GM19193 (cell line): ENCODE data around the gene ZNF75A.

Experiments used
- POLR2A ChIP-seq: IDR thresholded peaks from 4 replicates; pipeline ENCODE4 v1.6.1; 2011; ENCODE audit not compliant: insufficient read depth, insufficient read length; ENCODE audit errors: extremely low read depth

Gene ZNF75A

DNA sequence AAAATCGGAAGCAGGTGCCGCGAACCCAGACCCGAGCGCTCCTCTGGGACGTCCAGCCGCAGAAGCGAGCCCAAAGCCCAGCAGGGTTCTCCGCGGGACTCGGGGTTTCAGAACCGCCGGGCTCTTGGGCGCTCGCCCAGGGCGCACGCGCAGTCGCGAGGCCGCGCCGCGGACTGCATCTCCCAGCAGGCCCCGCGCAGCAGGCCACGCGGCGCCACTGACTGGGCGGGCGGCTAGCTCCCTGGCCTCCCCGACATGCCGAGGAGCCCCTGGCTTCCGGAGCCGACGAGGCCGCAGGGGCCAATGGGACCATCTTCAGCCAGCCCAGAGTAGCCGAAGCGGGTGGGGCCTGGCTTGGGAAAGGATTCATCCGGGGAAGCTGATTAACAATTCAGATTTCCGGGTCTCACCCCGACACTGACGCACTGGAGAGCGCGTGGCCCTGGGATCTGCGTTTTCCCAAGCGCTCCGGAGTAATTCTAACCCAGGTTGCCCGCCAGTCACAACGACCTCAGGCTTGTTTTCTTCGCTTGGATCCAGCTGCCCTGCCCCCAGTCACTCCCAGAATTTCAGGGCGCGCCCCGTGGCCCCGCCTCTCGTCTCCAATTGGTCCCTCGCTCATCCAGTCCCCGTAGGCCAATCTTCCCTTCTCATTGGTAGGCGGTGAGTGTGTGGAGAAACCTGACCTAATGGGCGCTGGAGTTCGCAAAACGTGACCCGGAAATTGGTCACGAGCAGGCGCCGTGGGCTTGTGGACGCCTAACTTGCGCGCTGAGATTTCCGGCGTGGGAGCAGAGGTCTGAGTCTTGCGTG, 22.4 kb upstream of the ZNF75A start, which contains the start of gene ZNF263:
Gene ZNF263, plus strand, starts transcription at position 762 of the 813 bp plus-strand sequence. CDS start 328 bp downstream, outside the sequence.
- peak; percentile 73 for TF ChIP-seq POLR2A

DNA sequence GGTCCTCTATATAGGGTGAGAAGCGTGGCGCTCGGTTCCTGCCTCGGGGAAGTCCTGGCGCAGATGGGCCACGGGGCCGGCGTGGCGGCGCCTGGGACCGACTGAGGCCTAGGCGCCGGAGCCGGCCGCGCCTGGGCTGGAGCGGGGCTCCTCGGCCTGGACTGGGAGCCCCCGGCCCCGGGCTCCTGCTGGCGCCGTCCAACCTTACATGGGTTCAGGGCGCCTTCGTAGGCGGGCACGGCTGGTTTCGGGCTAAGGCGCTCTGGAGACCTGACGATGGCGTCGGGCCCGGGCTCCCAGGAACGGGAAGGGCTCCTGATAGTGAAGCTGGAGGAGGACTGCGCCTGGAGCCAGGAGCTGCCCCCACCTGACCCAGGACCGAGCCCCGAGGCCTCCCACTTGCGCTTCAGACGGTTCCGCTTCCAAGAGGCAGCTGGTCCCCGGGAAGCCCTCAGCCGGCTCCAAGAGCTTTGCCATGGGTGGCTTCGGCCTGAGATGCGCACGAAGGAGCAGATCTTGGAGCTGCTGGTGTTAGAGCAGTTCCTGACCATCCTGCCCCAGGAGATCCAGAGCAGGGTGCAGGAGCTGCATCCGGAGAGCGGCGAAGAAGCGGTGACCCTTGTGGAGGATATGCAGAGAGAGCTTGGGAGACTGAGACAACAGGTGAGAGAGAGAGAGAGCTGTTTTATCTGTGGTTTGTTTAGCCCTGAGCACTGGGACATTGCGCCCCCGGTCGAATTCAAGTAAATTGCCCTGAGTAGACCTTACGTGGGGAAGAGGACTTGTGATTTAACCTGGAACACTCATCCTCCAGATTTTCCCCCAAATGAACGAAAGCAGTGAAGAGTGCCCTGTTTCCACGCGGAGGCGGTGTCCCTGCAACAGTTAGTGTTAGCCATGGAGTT, 21.5 kb upstream of the ZNF75A start:
- TF ChIP-seq POLR2A, result no peak

DNA sequence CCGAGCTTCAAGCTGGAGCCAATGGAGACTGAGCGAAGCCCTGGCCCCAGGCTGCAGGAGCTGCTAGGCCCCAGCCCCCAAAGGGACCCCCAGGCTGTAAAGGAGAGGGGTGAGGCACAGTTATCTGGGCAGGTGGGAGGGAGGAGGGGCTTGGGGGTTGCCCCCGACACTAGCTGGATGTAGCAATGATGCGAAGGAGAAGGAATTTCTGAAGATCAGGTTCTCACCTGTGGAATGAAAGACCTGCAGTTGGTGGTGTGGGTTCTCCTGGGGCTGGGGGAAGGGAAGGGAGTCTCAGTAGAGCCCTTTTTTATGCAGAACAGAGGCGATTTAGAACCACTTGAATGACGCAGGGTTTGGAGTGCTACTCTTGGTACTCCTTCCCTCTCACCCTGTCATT, 20.2 kb upstream of the ZNF75A start:
- no peak for TF ChIP-seq POLR2A

GRCh38 chr16:3289998-3290673, 15.2 kb upstream of the ZNF75A start:
- TF ChIP-seq POLR2A, result no peak

DNA sequence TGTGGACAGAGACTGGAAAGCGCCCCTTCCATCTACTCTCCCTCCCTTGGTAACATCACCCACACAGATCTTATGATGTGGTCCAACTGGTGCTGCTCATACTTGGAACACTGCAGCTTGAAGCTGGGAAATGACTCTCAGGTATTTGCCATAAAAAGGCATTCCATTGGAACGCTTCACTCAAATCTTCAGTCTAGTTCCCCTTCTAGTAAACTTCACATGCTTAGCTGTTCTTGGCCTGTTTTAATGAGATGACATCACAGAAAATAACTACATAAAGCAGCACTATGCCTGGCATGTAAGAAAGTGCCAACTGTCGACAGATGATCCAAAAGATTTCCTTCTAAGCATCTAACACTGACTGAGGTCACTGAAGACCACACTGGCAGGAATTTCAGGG, 12.7 kb upstream of the ZNF75A start:
- TF ChIP-seq POLR2A, result no peak

DNA sequence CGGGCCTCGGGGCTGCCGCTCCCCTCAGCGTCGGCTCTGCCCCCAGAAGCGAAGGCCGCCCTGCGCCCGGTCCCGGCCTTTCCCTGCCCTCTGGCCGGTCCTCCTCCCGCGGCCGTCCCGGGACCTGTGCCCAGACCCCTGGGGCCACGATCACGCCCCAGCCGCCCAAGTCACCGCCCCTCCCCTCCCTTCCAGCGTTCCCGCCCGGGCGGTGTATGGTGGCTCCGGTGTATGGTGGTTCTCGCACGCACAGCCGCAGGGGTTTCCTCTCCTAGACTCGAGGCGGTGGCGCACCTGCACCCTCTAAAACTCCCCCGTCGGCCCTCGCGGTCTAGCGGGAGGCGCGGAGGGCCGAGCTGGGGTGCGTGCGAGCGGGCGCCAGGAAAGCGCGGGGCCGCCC, 10.1 kb upstream of the ZNF75A start:
- TF ChIP-seq POLR2A, result no peak

DNA sequence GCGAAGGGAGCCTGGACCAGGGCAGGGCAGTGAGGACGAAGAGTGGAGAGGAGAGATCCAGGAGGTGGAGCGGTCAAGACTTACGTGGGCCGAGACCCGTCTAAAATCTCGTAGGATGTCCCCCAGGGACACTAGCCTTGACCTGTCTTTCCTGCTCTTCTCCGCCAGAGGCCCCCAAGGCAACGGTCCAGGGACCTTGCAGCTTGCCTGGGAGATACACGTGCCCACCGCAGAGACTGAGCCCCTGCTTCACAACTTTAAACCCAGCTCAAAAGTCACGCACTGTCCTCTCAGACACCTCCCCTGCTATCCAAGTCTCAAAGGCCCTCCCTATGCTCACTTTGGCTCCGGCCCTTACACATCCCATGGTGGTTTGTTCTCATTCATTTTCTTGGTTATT, 9.5 kb upstream of the ZNF75A start:
- no peak for TF ChIP-seq POLR2A

DNA sequence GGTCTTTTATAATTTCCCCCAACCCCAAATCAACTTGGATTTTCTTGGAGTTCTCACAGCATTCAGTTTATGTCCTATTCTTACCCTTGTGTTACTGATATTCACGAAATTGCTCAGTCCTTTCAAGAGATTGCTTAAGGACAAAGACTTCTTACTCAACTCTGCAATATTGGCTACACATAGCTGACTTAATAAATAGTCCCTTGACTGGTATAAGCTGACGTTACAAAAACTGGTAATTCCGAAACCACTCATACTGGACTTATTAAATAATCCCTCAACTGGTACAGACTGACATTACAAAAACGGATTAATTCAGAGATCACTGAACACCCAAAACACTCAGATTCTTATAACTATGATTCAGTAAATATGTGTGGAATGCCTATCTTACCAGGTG, 927 bp upstream of the ZNF75A start:
- no peak for TF ChIP-seq POLR2A

GRCh38 chr16:3306078-3306477, 781 bp downstream of the ZNF75A start:
- TF ChIP-seq POLR2A, result no peak

DNA sequence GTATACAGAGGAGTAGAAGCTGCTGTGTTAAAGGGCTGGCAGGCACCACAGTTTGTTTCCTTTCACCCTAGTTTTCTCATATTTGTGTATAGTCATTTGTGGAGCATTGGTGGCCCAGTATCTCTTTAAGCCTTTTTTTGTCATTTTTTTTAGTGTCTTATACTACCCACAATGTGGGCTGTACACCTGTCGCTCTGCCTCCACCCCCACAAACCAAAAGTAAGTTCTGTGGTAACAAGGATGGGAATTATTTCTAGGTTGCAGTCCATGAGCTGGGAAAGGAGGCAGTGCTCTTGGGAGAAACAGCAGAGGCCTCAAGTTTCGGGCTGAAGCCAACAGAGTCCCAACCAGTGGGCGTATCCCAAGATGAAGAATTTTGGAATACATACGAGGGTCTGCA, 6.2 kb downstream of the ZNF75A start:
- no peak for TF ChIP-seq POLR2A

GRCh38 chr16:3317315-3317999, 12.2 kb downstream of the ZNF75A start:
- no peak for TF ChIP-seq POLR2A

DNA sequence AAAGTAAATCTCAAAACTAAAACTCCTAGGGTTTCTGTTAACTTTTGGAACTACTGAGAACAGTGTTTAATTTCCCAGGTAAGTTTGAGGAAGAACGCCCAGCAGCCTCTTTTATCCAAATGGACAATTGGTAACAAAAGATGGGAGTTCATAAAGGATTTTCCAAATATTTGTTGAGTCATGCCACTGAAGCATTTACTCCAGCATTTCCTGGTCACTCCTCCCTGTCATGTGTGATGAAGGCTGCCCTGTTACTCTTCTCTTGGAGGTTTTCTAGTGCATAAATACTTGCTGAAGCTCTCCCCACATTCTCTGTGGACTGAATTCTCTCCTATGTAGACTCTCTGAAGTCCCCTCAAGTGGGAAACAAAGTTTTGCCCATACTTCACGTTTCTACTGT, 16.5 kb downstream of the ZNF75A start:
- no peak for TF ChIP-seq POLR2A

GRCh38 chr16:3327514-3327913, 22.2 kb downstream of the ZNF75A start:
- no peak for TF ChIP-seq POLR2A

GRCh38 chr16:3328104-3328503, 22.8 kb downstream of the ZNF75A start:
- TF ChIP-seq POLR2A, result no peak
